Osteocyte (in vitro differentiated cells): Measurements from ENCODE around the gene CNNM1. TPM values are rescaled to one million over a fixed set of nuclear protein-coding genes. Genes with fewer than 3 reads are reported as not detected.

Experiments used
- DNase-seq: peaks from one replicate; pipeline ENCODE4 v3.0.0; 2021; ENCODE audit warnings: mixed read lengths; ENCODE audit not compliant: unreplicated experiment; ENCODE audit errors: extremely low spot score
- H3K27ac Mint-ChIP-seq: one replicate; pipeline ENCODE4 v1.8.0; 2021; ENCODE audit warnings: mild to moderate bottlenecking, mixed read lengths; ENCODE audit not compliant: unreplicated experiment
- H3K27me3 Mint-ChIP-seq: one replicate; pipeline ENCODE4 v1.8.0; 2021; ENCODE audit warnings: mixed read lengths; ENCODE audit not compliant: unreplicated experiment
- H3K36me3 Mint-ChIP-seq: one replicate; pipeline ENCODE4 v1.8.0; 2021; ENCODE audit warnings: mixed read lengths; ENCODE audit not compliant: unreplicated experiment
- H3K4me1 Mint-ChIP-seq: one replicate; pipeline ENCODE4 v1.8.0; 2021; ENCODE audit warnings: mixed read lengths; ENCODE audit not compliant: unreplicated experiment
- H3K4me3 Mint-ChIP-seq: one replicate; pipeline ENCODE4 v1.8.0; 2021; ENCODE audit warnings: mild to moderate bottlenecking, moderate library complexity, mixed read lengths; ENCODE audit not compliant: unreplicated experiment
- H3K9me3 Mint-ChIP-seq: one replicate; pipeline ENCODE4 v1.8.0; 2021; ENCODE audit warnings: mixed read lengths; ENCODE audit not compliant: unreplicated experiment
- total RNA-seq: library from RNA; stranded (reverse); gene quantifications from 2 replicates; pipeline ENCODE4 v1.2.1, GENCODE V29; 2021
- TF ChIP-seq, protein P1 (sequence below): fragments of 200-600 bp; sonication (generic); IDR thresholded peaks from 2 replicates; pipeline ENCODE4 v1.5.0; 2021; ENCODE audit warnings: antibody characterized with exemption, mild to moderate bottlenecking, moderate library complexity

Gene CNNM1
- total RNA-seq, 1 donor from 2014 or later, result 0.24 TPM

- TF ChIP-seq, protein P1, sequence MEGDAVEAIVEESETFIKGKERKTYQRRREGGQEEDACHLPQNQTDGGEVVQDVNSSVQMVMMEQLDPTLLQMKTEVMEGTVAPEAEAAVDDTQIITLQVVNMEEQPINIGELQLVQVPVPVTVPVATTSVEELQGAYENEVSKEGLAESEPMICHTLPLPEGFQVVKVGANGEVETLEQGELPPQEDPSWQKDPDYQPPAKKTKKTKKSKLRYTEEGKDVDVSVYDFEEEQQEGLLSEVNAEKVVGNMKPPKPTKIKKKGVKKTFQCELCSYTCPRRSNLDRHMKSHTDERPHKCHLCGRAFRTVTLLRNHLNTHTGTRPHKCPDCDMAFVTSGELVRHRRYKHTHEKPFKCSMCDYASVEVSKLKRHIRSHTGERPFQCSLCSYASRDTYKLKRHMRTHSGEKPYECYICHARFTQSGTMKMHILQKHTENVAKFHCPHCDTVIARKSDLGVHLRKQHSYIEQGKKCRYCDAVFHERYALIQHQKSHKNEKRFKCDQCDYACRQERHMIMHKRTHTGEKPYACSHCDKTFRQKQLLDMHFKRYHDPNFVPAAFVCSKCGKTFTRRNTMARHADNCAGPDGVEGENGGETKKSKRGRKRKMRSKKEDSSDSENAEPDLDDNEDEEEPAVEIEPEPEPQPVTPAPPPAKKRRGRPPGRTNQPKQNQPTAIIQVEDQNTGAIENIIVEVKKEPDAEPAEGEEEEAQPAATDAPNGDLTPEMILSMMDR, result no peak
- H3K4me3 Mint-ChIP-seq, result no peak overlapping the region
- no peak overlapping the region for H3K27ac Mint-ChIP-seq
- no peak for DNase-seq
- H3K9me3 Mint-ChIP-seq, result no peaks in the 10 kb centered on the region
- no peaks in the 10 kb centered on the region for H3K27me3 Mint-ChIP-seq
- peaks cover 23% of the 10 kb centered on the region for H3K36me3 Mint-ChIP-seq
- H3K4me1 Mint-ChIP-seq, result peaks cover 27% of the 10 kb centered on the region
Measured at GRCh38 chr10:99396471-99396870, 67.3 kb downstream of the CNNM1 start.

DNA sequence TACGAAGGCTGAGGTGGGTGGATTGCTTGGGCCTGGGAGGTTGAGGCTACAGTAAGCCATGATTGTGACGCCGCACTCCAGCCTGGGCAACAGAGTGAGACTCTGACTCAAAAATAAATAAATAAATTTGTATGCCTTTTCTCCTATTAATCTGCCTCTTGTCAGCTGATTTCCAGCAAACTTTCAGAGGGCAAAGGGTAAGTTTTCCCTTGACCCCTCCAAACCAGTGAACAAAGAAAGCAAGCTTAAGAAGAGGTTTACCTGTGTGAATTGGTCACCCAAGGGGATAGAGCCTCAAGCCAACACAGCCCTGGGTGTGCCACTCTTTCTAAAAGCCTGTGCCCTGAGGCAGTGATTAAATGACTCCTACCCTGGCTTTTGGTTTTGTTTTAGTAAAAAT, 70.5 kb downstream of the CNNM1 start:
- Mint-ChIP-seq H3K4me3 (no peak overlapping the region), H3K36me3 (peaks cover 42% of the 10 kb centered on the region), H3K9me3 (no peaks in the 10 kb centered on the region), H3K27ac (no peak overlapping the region), H3K4me1 (peaks cover 12% of the 10 kb centered on the region), H3K27me3 (no peaks in the 10 kb centered on the region)
- TF ChIP-seq, protein P1, result no peak
- no peak for DNase-seq

GRCh38 chr10:99403674-99404073, 74.5 kb downstream of the CNNM1 start:
- TF ChIP-seq, protein P1, result no peak
- no peaks in the 10 kb centered on the region for H3K27me3 Mint-ChIP-seq
- no peak overlapping the region for H3K4me3 Mint-ChIP-seq
- no peak for DNase-seq
- no peaks in the 10 kb centered on the region for H3K9me3 Mint-ChIP-seq
- no peak overlapping the region for H3K27ac Mint-ChIP-seq
- H3K4me1 Mint-ChIP-seq, result no peaks in the 10 kb centered on the region
- H3K36me3 Mint-ChIP-seq, result peaks cover 50% of the 10 kb centered on the region

DNA sequence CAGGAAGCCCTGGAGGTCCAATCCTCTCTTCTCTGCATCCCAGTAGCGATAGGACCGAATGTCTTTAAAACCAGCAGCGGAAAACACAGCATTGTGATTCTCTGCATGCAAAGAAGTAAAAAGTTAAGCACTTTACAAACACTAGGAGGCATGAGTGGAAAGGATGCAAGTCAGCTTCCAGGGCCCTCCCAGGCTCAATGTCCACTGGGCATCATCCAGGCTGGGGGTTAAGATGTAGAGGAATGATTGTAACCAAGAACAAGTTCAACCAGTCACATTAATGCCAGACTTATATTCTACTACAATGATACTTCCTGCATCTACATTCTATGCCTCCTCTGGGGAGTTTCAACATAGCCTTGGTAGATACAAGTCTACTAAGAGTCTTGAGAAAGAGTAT, 77.0 kb downstream of the CNNM1 start:
- TF ChIP-seq, protein P1, result no peak
- no peak for DNase-seq
- no peaks in the 10 kb centered on the region for H3K9me3 Mint-ChIP-seq
- no peak overlapping the region for H3K27ac Mint-ChIP-seq
- H3K27me3 Mint-ChIP-seq, result no peaks in the 10 kb centered on the region
- H3K36me3 Mint-ChIP-seq, result peaks cover 49% of the 10 kb centered on the region
- peaks cover 5% of the 10 kb centered on the region for H3K4me1 Mint-ChIP-seq
- no peak overlapping the region for H3K4me3 Mint-ChIP-seq

DNA sequence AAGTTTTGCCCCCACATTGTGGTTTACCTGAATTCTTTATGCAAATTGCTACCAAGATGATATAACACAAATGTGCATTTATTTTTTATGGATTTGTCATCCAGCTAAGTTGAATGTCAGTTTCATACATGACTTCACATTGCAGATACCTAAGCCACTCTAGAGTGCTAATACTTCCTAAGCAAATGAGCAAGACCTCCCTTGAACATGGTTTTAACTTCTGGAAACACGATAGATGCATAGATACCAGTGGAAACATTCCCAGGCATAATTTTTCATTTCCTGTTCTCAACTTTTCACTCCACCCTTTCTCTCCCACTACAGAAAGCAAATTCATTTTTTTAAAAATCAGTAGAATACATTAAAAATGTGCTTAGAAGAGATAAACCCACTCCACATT, 81.0 kb downstream of the CNNM1 start:
- TF ChIP-seq, protein P1, result no peak
- H3K27me3 Mint-ChIP-seq, result no peaks in the 10 kb centered on the region
- H3K36me3 Mint-ChIP-seq, result peaks cover 29% of the 10 kb centered on the region
- DNase-seq, result no peak
- H3K4me3 Mint-ChIP-seq, result no peak overlapping the region
- no peaks in the 10 kb centered on the region for H3K9me3 Mint-ChIP-seq
- peaks cover 5% of the 10 kb centered on the region for H3K4me1 Mint-ChIP-seq
- no peak overlapping the region for H3K27ac Mint-ChIP-seq
